Gastrocnemius medialis (tissue), 4 donors: ENCODE results near the gene PPP1R27.

ENCODE experiments used
- POLR2A ChIP-seq, 2 donors: fragments of 450-650 bp; IDR thresholded peaks; one replicate each; pipeline ENCODE4 v1.6.1; 2017; ENCODE audit warnings: antibody characterized with exemption in 2 of 2, mild to moderate bottlenecking in 2 of 2, moderate library complexity in 2 of 2
- TF ChIP-seq, protein P1 (sequence below), 5 experiments: fragments of 450-650 bp in 3 of 5; fragments of 200-600 bp in 2 of 5; sonication (generic) in 2 of 5; IDR thresholded peaks in 4 of 5; conservative IDR thresholded peaks in 1 of 5; 1 replicate in 4 of 5; 2 replicates in 1 of 5; pipeline ENCODE4 v1.5.1; 2016 to 2019; ENCODE audit warnings: antibody characterized with exemption in 5 of 5, mild to moderate bottlenecking in 3 of 5, moderate library complexity in 3 of 5

DNA sequence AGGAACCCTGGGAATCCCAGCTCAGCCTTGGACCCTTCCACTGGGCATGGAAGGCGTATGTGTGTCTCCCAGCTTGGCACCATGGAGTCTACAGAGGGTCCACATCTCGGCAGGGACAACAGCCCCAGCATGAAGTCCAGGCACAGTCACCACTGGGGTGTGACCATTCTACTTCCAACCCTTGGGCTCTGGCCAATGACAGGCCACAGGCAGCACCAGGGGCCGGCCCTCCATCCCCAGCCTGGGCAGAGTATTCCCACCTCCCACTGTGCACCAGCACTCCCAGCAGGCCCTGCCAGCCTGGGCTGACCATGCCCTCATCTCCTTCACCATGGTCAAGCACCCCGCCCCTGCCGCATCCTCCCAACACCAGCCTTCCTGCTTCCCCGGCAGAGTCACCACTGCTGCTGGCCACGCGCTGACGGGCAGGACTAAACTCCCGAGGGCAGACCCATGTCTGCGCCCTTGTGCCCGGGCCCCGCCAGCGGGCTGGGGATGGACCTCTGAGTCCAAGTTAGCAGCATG, 9.5 kb upstream of the PPP1R27 start:
- TF ChIP-seq, protein P1, sequence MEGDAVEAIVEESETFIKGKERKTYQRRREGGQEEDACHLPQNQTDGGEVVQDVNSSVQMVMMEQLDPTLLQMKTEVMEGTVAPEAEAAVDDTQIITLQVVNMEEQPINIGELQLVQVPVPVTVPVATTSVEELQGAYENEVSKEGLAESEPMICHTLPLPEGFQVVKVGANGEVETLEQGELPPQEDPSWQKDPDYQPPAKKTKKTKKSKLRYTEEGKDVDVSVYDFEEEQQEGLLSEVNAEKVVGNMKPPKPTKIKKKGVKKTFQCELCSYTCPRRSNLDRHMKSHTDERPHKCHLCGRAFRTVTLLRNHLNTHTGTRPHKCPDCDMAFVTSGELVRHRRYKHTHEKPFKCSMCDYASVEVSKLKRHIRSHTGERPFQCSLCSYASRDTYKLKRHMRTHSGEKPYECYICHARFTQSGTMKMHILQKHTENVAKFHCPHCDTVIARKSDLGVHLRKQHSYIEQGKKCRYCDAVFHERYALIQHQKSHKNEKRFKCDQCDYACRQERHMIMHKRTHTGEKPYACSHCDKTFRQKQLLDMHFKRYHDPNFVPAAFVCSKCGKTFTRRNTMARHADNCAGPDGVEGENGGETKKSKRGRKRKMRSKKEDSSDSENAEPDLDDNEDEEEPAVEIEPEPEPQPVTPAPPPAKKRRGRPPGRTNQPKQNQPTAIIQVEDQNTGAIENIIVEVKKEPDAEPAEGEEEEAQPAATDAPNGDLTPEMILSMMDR (IDR thresholded peaks at IDR 0.05 in 4 of 5, conservative IDR thresholded peaks at IDR 0.05 in 1 of 5) = no peak
- TF ChIP-seq POLR2A (IDR thresholded peaks at IDR 0.05) = no peak
